ENCODE results near the gene ANGPTL2.

ANGPTL2 gene

DNA sequence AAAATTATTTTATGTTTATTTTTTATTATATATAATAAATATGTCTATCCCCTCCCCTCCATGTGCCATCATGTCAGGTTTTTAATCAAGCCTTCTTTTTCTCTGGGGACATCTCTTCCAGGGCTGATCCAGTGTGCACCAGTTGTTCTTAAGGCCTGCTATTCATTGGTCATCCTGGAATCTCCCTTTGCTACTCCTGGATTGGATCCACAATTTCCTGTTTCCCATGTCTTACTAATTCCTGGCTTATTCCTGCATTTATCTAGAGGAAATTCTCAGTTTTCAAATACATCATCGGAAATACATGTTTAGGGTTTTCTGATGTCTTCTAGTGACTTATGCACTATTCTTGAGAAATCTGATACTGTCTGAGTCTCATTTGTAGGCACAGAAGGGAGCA is 56.8 kb downstream of the ANGPTL2 start (continued):
- TF ChIP-seq, protein P1, sequence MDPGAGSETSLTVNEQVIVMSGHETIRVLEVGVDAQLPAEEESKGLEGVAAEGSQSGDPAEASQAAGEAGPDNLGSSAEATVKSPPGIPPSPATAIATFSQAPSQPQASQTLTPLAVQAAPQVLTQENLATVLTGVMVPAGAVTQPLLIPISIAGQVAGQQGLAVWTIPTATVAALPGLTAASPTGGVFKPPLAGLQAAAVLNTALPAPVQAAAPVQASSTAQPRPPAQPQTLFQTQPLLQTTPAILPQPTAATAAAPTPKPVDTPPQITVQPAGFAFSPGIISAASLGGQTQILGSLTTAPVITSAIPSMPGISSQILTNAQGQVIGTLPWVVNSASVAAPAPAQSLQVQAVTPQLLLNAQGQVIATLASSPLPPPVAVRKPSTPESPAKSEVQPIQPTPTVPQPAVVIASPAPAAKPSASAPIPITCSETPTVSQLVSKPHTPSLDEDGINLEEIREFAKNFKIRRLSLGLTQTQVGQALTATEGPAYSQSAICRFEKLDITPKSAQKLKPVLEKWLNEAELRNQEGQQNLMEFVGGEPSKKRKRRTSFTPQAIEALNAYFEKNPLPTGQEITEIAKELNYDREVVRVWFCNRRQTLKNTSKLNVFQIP (CRISPR knock-in tag; IDR thresholded peaks at IDR 0.05; ENCODE audit: borderline replicate concordance, low read depth): no peak
- TF ChIP-seq, protein P2, sequence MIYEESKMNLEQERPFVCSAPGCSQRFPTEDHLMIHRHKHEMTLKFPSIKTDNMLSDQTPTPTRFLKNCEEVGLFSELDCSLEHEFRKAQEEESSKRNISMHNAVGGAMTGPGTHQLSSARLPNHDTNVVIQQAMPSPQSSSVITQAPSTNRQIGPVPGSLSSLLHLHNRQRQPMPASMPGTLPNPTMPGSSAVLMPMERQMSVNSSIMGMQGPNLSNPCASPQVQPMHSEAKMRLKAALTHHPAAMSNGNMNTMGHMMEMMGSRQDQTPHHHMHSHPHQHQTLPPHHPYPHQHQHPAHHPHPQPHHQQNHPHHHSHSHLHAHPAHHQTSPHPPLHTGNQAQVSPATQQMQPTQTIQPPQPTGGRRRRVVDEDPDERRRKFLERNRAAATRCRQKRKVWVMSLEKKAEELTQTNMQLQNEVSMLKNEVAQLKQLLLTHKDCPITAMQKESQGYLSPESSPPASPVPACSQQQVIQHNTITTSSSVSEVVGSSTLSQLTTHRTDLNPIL (CRISPR knock-in tag; IDR thresholded peaks at IDR 0.05; ENCODE audit: low read depth): no peak
- no peak for TF ChIP-seq ZC3H10 (CRISPR knock-in tag; IDR thresholded peaks at IDR 0.05)
- TF ChIP-seq ZNF565 (CRISPR knock-in tag; conservative IDR thresholded peaks at IDR 0.05; ENCODE audit: low read depth): no peak
- TF ChIP-seq GLIS3 (CRISPR knock-in tag; IDR thresholded peaks at IDR 0.05): no peak
- no peak for TF ChIP-seq CSRNP3 (CRISPR knock-in tag; IDR thresholded peaks at IDR 0.05)
- TF ChIP-seq ZNF8 (CRISPR knock-in tag; IDR thresholded peaks at IDR 0.05): no peak
- TF ChIP-seq ZFP30 (CRISPR knock-in tag; IDR thresholded peaks at IDR 0.05): no peak
- no peak for TF ChIP-seq CSDC2 (CRISPR knock-in tag; IDR thresholded peaks at IDR 0.05)
- no peak for TF ChIP-seq BACH2 (CRISPR knock-in tag; IDR thresholded peaks at IDR 0.05; ENCODE audit: borderline replicate concordance)
- no peak for TF ChIP-seq RARB (CRISPR knock-in tag; IDR thresholded peaks at IDR 0.05)
- no peak for TF ChIP-seq ARNTL (CRISPR knock-in tag; IDR thresholded peaks at IDR 0.05; ENCODE audit: borderline replicate concordance, low read depth)

GRCh38 chr9:127064335-127064734 is 58.1 kb downstream of the ANGPTL2 start:
- TF ChIP-seq OSR1 (CRISPR knock-in tag; IDR thresholded peaks at IDR 0.05) (no peak), ESRRG (CRISPR knock-in tag; IDR thresholded peaks at IDR 0.05) (no peak), CSRNP3 (CRISPR knock-in tag; IDR thresholded peaks at IDR 0.05) (no peak), CSDC2 (CRISPR knock-in tag; IDR thresholded peaks at IDR 0.05) (no peak), TOX (CRISPR knock-in tag; IDR thresholded peaks at IDR 0.05; ENCODE audit: borderline replicate concordance) (no peak), BACH2 (CRISPR knock-in tag; IDR thresholded peaks at IDR 0.05; ENCODE audit: borderline replicate concordance) (no peak), ZC3H10 (CRISPR knock-in tag; IDR thresholded peaks at IDR 0.05) (no peak), ARNTL (CRISPR knock-in tag; IDR thresholded peaks at IDR 0.05; ENCODE audit: borderline replicate concordance, low read depth) (no peak), ZNF70 (CRISPR knock-in tag; IDR thresholded peaks at IDR 0.05) (no peak), TCF4 (CRISPR knock-in tag; IDR thresholded peaks at IDR 0.05; ENCODE audit: borderline replicate concordance) (no peak), ZFP3 (CRISPR knock-in tag; IDR thresholded peaks at IDR 0.05) (no peak)
- TF ChIP-seq, protein P3, sequence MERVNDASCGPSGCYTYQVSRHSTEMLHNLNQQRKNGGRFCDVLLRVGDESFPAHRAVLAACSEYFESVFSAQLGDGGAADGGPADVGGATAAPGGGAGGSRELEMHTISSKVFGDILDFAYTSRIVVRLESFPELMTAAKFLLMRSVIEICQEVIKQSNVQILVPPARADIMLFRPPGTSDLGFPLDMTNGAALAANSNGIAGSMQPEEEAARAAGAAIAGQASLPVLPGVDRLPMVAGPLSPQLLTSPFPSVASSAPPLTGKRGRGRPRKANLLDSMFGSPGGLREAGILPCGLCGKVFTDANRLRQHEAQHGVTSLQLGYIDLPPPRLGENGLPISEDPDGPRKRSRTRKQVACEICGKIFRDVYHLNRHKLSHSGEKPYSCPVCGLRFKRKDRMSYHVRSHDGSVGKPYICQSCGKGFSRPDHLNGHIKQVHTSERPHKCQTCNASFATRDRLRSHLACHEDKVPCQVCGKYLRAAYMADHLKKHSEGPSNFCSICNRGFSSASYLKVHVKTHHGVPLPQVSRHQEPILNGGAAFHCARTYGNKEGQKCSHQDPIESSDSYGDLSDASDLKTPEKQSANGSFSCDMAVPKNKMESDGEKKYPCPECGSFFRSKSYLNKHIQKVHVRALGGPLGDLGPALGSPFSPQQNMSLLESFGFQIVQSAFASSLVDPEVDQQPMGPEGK (CRISPR knock-in tag; IDR thresholded peaks at IDR 0.05; ENCODE audit: borderline replicate concordance): no peak
- TF ChIP-seq, protein P2 (CRISPR knock-in tag; IDR thresholded peaks at IDR 0.05; ENCODE audit: low read depth): no peak
- TF ChIP-seq, protein P4, sequence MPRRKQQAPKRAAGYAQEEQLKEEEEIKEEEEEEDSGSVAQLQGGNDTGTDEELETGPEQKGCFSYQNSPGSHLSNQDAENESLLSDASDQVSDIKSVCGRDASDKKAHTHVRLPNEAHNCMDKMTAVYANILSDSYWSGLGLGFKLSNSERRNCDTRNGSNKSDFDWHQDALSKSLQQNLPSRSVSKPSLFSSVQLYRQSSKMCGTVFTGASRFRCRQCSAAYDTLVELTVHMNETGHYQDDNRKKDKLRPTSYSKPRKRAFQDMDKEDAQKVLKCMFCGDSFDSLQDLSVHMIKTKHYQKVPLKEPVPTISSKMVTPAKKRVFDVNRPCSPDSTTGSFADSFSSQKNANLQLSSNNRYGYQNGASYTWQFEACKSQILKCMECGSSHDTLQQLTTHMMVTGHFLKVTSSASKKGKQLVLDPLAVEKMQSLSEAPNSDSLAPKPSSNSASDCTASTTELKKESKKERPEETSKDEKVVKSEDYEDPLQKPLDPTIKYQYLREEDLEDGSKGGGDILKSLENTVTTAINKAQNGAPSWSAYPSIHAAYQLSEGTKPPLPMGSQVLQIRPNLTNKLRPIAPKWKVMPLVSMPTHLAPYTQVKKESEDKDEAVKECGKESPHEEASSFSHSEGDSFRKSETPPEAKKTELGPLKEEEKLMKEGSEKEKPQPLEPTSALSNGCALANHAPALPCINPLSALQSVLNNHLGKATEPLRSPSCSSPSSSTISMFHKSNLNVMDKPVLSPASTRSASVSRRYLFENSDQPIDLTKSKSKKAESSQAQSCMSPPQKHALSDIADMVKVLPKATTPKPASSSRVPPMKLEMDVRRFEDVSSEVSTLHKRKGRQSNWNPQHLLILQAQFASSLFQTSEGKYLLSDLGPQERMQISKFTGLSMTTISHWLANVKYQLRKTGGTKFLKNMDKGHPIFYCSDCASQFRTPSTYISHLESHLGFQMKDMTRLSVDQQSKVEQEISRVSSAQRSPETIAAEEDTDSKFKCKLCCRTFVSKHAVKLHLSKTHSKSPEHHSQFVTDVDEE (CRISPR knock-in tag; IDR thresholded peaks at IDR 0.05): no peak
- TF ChIP-seq, protein P1 (CRISPR knock-in tag; IDR thresholded peaks at IDR 0.05; ENCODE audit: borderline replicate concordance, low read depth): no peak
- no peak for ATAC-seq
